RWPE2 (cell line): ENCODE data around the gene CLN6.

Experiments
- ATAC-seq: fragments of 200-7000 bp; cut with Tn5 transposase; 3 replicates; pipeline ENCODE4 v1.9.1; 2021; ENCODE audit warnings: low read depth
- DNase-seq: peaks from one replicate; pipeline ENCODE4 v3.0.0-alpha.2; 2020; ENCODE audit warnings: low spot score
- H3K27ac ChIP-seq: fragments of 450-650 bp; 2 replicates; pipeline ENCODE4 v1.5.1; 2017; ENCODE audit warnings: mild to moderate bottlenecking; ENCODE audit not compliant: poor library complexity, severe bottlenecking
- H3K27me3 ChIP-seq: fragments of 250-450 bp; sonication (Bioruptor Pico); 2 replicates; pipeline ENCODE4 v1.5.1; 2021; ENCODE audit warnings: mild to moderate bottlenecking, moderate library complexity; ENCODE audit not compliant: insufficient read depth, poor library complexity, severe bottlenecking
- H3K36me3 ChIP-seq: fragments of 250-450 bp; sonication (Bioruptor Pico); 2 replicates; pipeline ENCODE4 v1.5.1; 2020; ENCODE audit warnings: low read depth, mild to moderate bottlenecking, moderate library complexity
- H3K4me1 ChIP-seq: fragments of 250-450 bp; sonication (Bioruptor Pico); 2 replicates; pipeline ENCODE4 v1.5.1; 2021; ENCODE audit warnings: mild to moderate bottlenecking, moderate library complexity; ENCODE audit not compliant: insufficient read depth, poor library complexity, severe bottlenecking
- H3K4me3 ChIP-seq: fragments of 250-450 bp; sonication (Bioruptor Pico); 2 replicates; pipeline ENCODE4 v1.5.1; 2021; ENCODE audit warnings: mild to moderate bottlenecking, moderate library complexity; ENCODE audit not compliant: severe bottlenecking
- H3K9me3 ChIP-seq: fragments of 250-450 bp; sonication (Bioruptor Pico); 2 replicates; pipeline ENCODE4 v1.5.1; 2021; ENCODE audit warnings: mild to moderate bottlenecking, moderate library complexity; ENCODE audit not compliant: severe bottlenecking
- TF ChIP-seq, protein P1 (sequence below): fragments of 450-650 bp; IDR thresholded peaks from one replicate; pipeline ENCODE4 v1.5.1; 2017; ENCODE audit warnings: mild to moderate bottlenecking, moderate library complexity; ENCODE audit not compliant: poor library complexity, severe bottlenecking

Gene CLN6

DNA sequence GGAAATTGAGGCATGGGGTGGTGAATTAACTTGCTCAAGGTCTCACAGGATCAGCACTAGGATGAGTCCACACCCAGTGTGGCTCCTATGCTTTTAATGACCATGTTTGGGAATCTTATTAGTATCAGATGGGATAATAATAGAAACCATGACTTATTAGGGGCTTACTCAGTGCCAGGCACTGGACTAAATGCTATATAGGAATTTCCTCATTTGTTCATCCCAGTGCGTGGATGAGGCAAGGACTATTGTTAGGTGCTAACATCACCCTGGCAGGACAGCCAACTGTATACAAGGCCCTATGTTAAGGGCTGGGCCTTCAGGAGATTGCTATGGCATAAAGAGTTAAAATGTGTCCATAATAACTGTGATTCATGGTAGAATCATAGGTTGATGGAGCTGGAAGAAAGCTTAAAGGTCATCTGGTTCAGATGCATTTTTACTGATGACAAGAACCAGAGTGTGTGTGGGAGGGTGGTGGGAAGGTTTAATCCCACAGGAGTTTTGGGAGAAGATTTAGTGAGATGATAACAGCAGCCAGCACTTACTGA is 43.3 kb upstream of the CLN6 start:
- H3K27ac ChIP-seq, result peak overlapping the region; percentile 98
- H3K27me3 ChIP-seq, result no peaks in the 10 kb centered on the region
- TF ChIP-seq, protein P1, sequence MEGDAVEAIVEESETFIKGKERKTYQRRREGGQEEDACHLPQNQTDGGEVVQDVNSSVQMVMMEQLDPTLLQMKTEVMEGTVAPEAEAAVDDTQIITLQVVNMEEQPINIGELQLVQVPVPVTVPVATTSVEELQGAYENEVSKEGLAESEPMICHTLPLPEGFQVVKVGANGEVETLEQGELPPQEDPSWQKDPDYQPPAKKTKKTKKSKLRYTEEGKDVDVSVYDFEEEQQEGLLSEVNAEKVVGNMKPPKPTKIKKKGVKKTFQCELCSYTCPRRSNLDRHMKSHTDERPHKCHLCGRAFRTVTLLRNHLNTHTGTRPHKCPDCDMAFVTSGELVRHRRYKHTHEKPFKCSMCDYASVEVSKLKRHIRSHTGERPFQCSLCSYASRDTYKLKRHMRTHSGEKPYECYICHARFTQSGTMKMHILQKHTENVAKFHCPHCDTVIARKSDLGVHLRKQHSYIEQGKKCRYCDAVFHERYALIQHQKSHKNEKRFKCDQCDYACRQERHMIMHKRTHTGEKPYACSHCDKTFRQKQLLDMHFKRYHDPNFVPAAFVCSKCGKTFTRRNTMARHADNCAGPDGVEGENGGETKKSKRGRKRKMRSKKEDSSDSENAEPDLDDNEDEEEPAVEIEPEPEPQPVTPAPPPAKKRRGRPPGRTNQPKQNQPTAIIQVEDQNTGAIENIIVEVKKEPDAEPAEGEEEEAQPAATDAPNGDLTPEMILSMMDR, result no peak
- H3K36me3 ChIP-seq, result no peaks in the 10 kb centered on the region
- ATAC-seq (peak; percentile 57), DNase-seq (peak; percentile 90)
- H3K4me3 ChIP-seq, result no peak overlapping the region
- H3K9me3 ChIP-seq, result no peaks in the 10 kb centered on the region
- peaks cover 59% of the 10 kb centered on the region for H3K4me1 ChIP-seq

DNA sequence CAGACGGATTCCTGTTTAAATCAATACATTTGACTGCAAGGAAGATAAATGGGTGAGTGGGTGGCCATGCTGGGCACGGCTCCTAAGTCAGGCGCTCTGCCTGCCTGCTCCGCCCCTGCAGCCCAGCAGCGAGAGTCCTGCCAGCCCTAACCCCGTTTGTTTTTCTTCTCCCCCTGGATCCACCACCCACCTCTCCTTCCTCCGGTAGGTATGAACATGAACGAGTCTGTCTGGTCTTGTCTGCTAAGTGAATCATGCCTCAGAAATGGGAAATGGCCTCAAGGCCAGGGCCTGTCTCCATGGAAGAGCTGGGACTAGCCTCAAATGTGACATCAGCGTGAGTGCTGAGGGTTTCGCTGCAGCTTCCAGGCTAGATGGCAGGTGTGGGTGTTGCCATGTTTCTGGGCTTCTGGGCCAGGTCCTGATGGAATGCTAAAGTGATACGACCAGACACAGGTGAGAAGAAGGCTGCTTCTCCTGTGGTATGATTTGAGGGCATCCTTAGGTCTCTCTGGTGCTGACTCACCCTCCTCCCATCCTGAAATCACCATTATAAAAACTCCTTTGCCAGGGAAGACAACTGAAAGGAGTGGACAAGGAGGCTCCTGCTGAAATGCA is 42.4 kb upstream of the CLN6 start:
- no peaks in the 10 kb centered on the region for H3K36me3 ChIP-seq
- ATAC-seq (peak; percentile 75), DNase-seq (peak; percentile 97)
- H3K27me3 ChIP-seq, result no peaks in the 10 kb centered on the region
- peaks cover 62% of the 10 kb centered on the region for H3K4me1 ChIP-seq
- H3K4me3 ChIP-seq, result no peak overlapping the region
- H3K27ac ChIP-seq, result peak overlapping the region; percentile 98
- H3K9me3 ChIP-seq, result no peaks in the 10 kb centered on the region
- TF ChIP-seq, protein P1, result peak; percentile 5

DNA sequence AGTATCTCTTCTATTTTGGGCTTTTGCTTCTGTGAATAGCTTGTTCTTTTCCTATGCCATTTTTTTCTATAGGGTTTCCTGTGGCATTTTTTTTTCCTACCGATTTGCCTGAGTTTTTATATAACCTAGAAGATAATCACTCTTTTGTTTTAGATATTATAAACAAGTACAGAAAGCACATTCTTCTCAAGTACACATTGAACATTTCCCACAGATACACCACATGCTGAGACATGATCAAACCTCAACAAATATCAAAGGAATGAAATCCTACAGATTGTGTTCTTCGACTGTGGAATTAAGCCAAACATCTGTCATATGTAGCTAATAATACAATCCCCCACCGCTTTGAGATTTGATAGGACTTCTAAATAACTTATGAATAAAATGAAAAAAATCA is 38.9 kb upstream of the CLN6 start:
- TF ChIP-seq, protein P1, result no peak
- H3K9me3 ChIP-seq, result no peaks in the 10 kb centered on the region
- H3K4me1 ChIP-seq, result peaks cover 65% of the 10 kb centered on the region
- no peak overlapping the region for H3K4me3 ChIP-seq
- ATAC-seq (0 out of 3 replicates have a peak, but pooled peaks have one; percentile 3), DNase-seq (no peak)
- no peaks in the 10 kb centered on the region for H3K27me3 ChIP-seq
- no peaks in the 10 kb centered on the region for H3K36me3 ChIP-seq
- peak overlapping the region; percentile 80 for H3K27ac ChIP-seq

DNA sequence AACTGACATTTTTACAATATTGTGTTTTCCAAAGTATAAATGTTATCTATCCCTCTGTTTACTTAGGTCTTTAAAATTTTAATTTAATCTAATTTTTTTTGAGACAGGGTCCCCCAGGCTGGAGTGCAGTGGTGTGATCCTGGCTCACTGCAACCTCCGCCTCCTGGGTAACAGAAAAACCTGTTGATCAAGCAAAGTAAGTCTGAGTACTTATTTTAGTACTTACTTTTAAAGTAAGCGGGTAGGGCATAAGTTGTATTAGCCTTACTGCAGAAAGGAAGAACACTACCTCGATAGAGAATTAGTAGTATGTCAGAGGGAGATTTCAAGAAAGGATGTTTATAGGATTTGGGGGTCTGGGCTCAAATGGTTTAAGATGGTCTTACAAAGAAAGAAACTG is 36.1 kb upstream of the CLN6 start:
- TF ChIP-seq, protein P1, result no peak
- Histone ChIP-seq H3K27me3 (no peaks in the 10 kb centered on the region), H3K4me1 (peaks cover 39% of the 10 kb centered on the region), H3K27ac (no peak overlapping the region), H3K9me3 (no peaks in the 10 kb centered on the region), H3K4me3 (no peak overlapping the region), H3K36me3 (no peaks in the 10 kb centered on the region)
- DNase-seq (no peak), ATAC-seq (no peak)

DNA sequence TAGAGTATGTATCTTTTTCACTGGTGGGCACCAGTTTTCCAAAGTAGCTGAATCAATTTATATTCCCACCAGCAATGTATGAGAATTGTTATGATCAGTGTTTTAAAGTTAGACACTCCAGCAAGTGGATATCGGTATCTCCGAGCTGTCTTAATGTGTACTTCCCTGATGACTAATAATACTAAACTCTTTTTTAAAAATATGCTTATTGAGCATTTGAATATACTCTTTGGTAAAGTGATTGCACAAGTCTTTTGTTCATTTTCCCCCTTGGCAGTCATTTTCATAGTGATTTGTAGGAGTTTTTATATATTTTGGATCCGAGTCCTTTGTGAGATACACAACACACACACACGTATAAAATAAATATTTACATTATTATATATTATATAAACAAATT is 35.6 kb upstream of the CLN6 start:
- TF ChIP-seq, protein P1, result no peak
- no peaks in the 10 kb centered on the region for H3K27me3 ChIP-seq
- ATAC-seq, result no peak; the same call in 2 of the 3 replicates

More for the DNA sequence above, 35.6 kb upstream of the CLN6 start:
- no peak for DNase-seq
- H3K27ac ChIP-seq, result no peak overlapping the region
- no peaks in the 10 kb centered on the region for H3K36me3 ChIP-seq
- H3K9me3 ChIP-seq, result no peaks in the 10 kb centered on the region
- H3K4me3 ChIP-seq, result no peak overlapping the region
- H3K4me1 ChIP-seq, result peaks cover 35% of the 10 kb centered on the region
